Measurements from ENCODE around the gene DOCK4. TPM values are rescaled to one million over a fixed set of nuclear protein-coding genes. Genes with fewer than 3 reads are reported as not detected.

The DOCK4 gene
- polyA plus RNA-seq, 1 donor = 8.1 TPM

- no CpG with 5 or more reads among the region's 9 CpGs for WGBS (ENCODE audit: insufficient coverage, low lambda C conversion rate)
- Histone ChIP-seq H3K9me3 (ENCODE audit: control insufficient read depth, low read depth, low read length) (no peaks in the 10 kb centered on the region), H3K4me3 (ENCODE audit: low read length) (no peak overlapping the region), H3K36me3 (ENCODE audit: control insufficient read depth, insufficient read depth, low read length) (no peaks in the 10 kb centered on the region), H3K27ac (ENCODE audit: low read length) (no peak overlapping the region), H3K4me1 (ENCODE audit: control insufficient read depth, insufficient read depth, low read length) (no peaks in the 10 kb centered on the region), H3K27me3 (ENCODE audit: control insufficient read depth, insufficient read depth, low read length) (no peaks in the 10 kb centered on the region)
- no peak for DNase-seq
These were observed 32.8 kb upstream of the DOCK4 start for GRCh38 chr7:112238852-112239610.

DNA sequence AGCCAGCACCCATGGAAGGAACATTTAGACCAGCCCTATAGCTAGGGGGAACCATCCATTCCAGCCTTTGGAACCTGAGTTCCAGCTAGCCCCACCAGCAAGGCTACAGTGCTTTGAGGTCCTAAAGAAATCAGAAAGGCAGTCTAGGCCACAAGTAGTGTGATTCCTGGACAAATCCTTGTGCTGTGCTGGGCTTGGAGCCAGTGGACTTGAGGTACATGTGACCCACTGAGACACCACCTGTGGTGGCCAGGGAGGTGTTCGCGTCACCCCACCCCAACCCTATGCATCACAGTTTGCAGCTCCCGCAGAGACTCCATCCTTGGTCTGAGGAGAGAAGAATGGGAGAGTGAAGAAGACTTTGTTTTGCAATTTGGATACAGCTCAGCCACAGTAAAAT is 32.1 kb upstream of the DOCK4 start:
- H3K27me3 ChIP-seq (ENCODE audit: control insufficient read depth, insufficient read depth, low read length) = no peaks in the 10 kb centered on the region
- H3K27ac ChIP-seq (ENCODE audit: low read length) = no peak overlapping the region
- no CpG with 5 or more reads among the region's 3 CpGs for WGBS (ENCODE audit: insufficient coverage, low lambda C conversion rate)

DNA sequence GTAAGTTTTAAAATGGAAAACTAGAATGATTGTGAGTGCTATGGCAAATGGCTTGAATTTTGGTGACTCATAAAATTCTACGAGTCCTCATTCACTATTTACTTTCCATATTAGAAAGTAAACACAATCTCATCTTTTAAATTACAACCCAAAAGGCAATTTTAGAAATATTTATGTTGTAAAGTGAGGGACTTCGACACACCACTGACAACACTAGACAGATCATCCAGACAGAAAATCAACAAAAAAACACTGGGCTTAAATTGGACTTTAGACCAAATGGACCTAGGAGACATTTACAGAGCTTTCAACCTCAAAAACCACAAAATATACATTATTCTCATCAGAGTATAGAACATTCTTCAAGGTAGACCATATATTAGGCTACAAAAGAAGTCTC is 30.4 kb upstream of the DOCK4 start:
- no peak overlapping the region for H3K4me3 ChIP-seq (ENCODE audit: low read length)
- H3K36me3 ChIP-seq (ENCODE audit: control insufficient read depth, insufficient read depth, low read length) = no peaks in the 10 kb centered on the region
- H3K9me3 ChIP-seq (ENCODE audit: control insufficient read depth, low read depth, low read length) = no peaks in the 10 kb centered on the region
- H3K27me3 ChIP-seq (ENCODE audit: control insufficient read depth, insufficient read depth, low read length) = no peaks in the 10 kb centered on the region
- WGBS (ENCODE audit: insufficient coverage, low lambda C conversion rate) = 57% methylated on average over 1 of the region's 2 CpGs
- no peak for DNase-seq
- H3K4me1 ChIP-seq (ENCODE audit: control insufficient read depth, insufficient read depth, low read length) = no peaks in the 10 kb centered on the region
- no peak overlapping the region for H3K27ac ChIP-seq (ENCODE audit: low read length)

More for the DNA sequence above, 32.1 kb upstream of the DOCK4 start:
- Histone ChIP-seq H3K4me3 (ENCODE audit: low read length) (no peak overlapping the region), H3K9me3 (ENCODE audit: control insufficient read depth, low read depth, low read length) (no peaks in the 10 kb centered on the region), H3K4me1 (ENCODE audit: control insufficient read depth, insufficient read depth, low read length) (no peaks in the 10 kb centered on the region), H3K36me3 (ENCODE audit: control insufficient read depth, insufficient read depth, low read length) (no peaks in the 10 kb centered on the region)
- DNase-seq = no peak

DNA sequence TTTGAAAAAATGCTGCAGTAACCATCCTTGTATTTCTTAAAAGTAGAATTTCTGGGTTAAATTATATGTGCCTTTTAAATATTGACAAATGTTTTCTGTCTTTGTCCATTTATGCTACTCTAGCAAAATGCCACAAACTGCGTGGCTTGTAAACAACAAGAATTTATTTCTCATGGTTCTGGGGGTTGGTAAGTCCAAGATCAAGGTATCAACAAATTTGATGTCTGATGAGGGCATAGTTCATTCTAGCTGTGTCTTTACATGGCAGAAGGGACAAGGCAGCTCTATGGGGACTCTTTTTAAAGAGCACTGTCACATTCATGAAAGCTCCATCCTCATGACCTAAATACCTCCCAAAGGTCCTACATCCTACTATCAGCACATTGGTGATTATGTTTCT is 27.9 kb upstream of the DOCK4 start:
- DNase-seq = no peak
- 100% methylated on average over 1 of the region's 1 CpG for WGBS (ENCODE audit: insufficient coverage, low lambda C conversion rate)
- H3K4me1 ChIP-seq (ENCODE audit: control insufficient read depth, insufficient read depth, low read length) = no peaks in the 10 kb centered on the region

GRCh38 chr7:112233048-112233697 is 27.0 kb upstream of the DOCK4 start:
- no CpG with 5 or more reads among the region's 3 CpGs for WGBS (ENCODE audit: insufficient coverage, low lambda C conversion rate)
- no peak overlapping the region for H3K4me3 ChIP-seq (ENCODE audit: low read length)
- H3K4me1 ChIP-seq (ENCODE audit: control insufficient read depth, insufficient read depth, low read length) = no peaks in the 10 kb centered on the region
- no peaks in the 10 kb centered on the region for H3K36me3 ChIP-seq (ENCODE audit: control insufficient read depth, insufficient read depth, low read length)
- no peaks in the 10 kb centered on the region for H3K27me3 ChIP-seq (ENCODE audit: control insufficient read depth, insufficient read depth, low read length)
- H3K9me3 ChIP-seq (ENCODE audit: control insufficient read depth, low read depth, low read length) = no peaks in the 10 kb centered on the region
- no peak for DNase-seq
- H3K27ac ChIP-seq (ENCODE audit: low read length) = no peak overlapping the region

More for the DNA sequence above, 27.9 kb upstream of the DOCK4 start:
- H3K27me3 ChIP-seq (ENCODE audit: control insufficient read depth, insufficient read depth, low read length) = no peaks in the 10 kb centered on the region
- H3K27ac ChIP-seq (ENCODE audit: low read length) = no peak overlapping the region
- no peak overlapping the region for H3K4me3 ChIP-seq (ENCODE audit: low read length)
- no peaks in the 10 kb centered on the region for H3K36me3 ChIP-seq (ENCODE audit: control insufficient read depth, insufficient read depth, low read length)
- H3K9me3 ChIP-seq (ENCODE audit: control insufficient read depth, low read depth, low read length) = no peaks in the 10 kb centered on the region

- H3K4me1 ChIP-seq (ENCODE audit: control insufficient read depth, insufficient read depth, low read length) = no peaks in the 10 kb centered on the region
- H3K27me3 ChIP-seq (ENCODE audit: control insufficient read depth, insufficient read depth, low read length) = no peaks in the 10 kb centered on the region
- no peak for DNase-seq
- H3K4me3 ChIP-seq (ENCODE audit: low read length) = no peak overlapping the region
- H3K9me3 ChIP-seq (ENCODE audit: control insufficient read depth, low read depth, low read length) = no peaks in the 10 kb centered on the region
- WGBS (ENCODE audit: insufficient coverage, low lambda C conversion rate) = 100% methylated on average over 1 of the region's 4 CpGs
- H3K36me3 ChIP-seq (ENCODE audit: control insufficient read depth, insufficient read depth, low read length) = no peaks in the 10 kb centered on the region
- no peak overlapping the region for H3K27ac ChIP-seq (ENCODE audit: low read length)
These were observed 26.2 kb upstream of the DOCK4 start for GRCh38 chr7:112232212-112232978.

DNA sequence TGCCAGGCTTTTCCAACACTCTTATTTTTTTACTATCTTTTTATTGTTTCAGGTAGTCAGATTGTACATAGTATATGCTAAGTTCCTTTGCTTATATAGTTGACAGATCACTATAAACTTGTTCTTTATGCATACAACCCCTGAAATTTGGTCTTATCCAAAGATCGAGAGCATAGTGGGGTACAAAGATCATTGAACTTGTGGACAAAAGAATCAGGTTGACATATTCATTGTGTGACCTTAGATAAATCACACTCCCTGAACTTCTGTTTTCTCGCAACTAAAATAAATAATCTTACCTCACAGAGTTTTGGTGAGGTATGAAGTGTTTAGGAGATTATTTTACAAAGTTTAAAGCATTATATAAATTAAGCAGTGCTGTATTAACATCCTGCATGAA is 22.4 kb upstream of the DOCK4 start:
- H3K4me3 ChIP-seq (ENCODE audit: low read length) = no peak overlapping the region
- DNase-seq = no peak
- H3K27ac ChIP-seq (ENCODE audit: low read length) = no peak overlapping the region
- no peaks in the 10 kb centered on the region for H3K4me1 ChIP-seq (ENCODE audit: control insufficient read depth, insufficient read depth, low read length)
- no peaks in the 10 kb centered on the region for H3K27me3 ChIP-seq (ENCODE audit: control insufficient read depth, insufficient read depth, low read length)
- no peaks in the 10 kb centered on the region for H3K36me3 ChIP-seq (ENCODE audit: control insufficient read depth, insufficient read depth, low read length)
- WGBS (ENCODE audit: insufficient coverage, low lambda C conversion rate) = 100% methylated on average over 1 of the region's 2 CpGs
- H3K9me3 ChIP-seq (ENCODE audit: control insufficient read depth, low read depth, low read length) = no peaks in the 10 kb centered on the region

- Histone ChIP-seq H3K4me3 (ENCODE audit: low read length) (no peak overlapping the region), H3K27ac (ENCODE audit: low read length) (no peak overlapping the region), H3K4me1 (ENCODE audit: control insufficient read depth, insufficient read depth, low read length) (no peaks in the 10 kb centered on the region), H3K36me3 (ENCODE audit: control insufficient read depth, insufficient read depth, low read length) (peaks cover 3% of the 10 kb centered on the region), H3K9me3 (ENCODE audit: control insufficient read depth, low read depth, low read length) (no peaks in the 10 kb centered on the region), H3K27me3 (ENCODE audit: control insufficient read depth, insufficient read depth, low read length) (no peaks in the 10 kb centered on the region)
- no peak for DNase-seq
- 97% methylated on average over 4 of the region's 4 CpGs for WGBS (ENCODE audit: insufficient coverage, low lambda C conversion rate)
These were observed 20.6 kb upstream of the DOCK4 start for GRCh38 chr7:112226701-112227276.

DNA sequence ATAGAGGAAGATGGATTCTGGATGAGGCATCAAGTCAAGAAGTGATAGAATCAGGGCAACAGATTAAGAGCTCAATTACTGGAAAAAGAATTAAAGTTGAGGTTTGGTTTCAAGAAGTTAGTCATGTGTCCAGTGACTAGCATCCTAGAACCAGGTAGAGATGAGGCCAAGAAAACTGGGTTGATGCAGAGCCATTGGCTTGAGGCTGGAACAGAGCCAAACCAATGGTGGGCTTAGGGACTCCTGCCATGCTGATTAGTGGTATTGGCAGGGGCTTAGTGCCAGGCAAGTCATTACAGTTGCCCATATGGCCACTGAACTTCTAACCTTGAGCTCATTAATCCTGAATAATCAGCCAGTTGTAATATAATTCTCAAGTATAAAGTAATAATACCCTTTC is 18.8 kb upstream of the DOCK4 start:
- Histone ChIP-seq H3K27me3 (ENCODE audit: control insufficient read depth, insufficient read depth, low read length) (no peaks in the 10 kb centered on the region), H3K4me3 (ENCODE audit: low read length) (no peak overlapping the region), H3K36me3 (ENCODE audit: control insufficient read depth, insufficient read depth, low read length) (peaks cover 3% of the 10 kb centered on the region), H3K4me1 (ENCODE audit: control insufficient read depth, insufficient read depth, low read length) (no peaks in the 10 kb centered on the region), H3K9me3 (ENCODE audit: control insufficient read depth, low read depth, low read length) (no peaks in the 10 kb centered on the region), H3K27ac (ENCODE audit: low read length) (no peak overlapping the region)
- DNase-seq = no peak

GRCh38 chr7:112224186-112224585 is 18.0 kb upstream of the DOCK4 start:
- no peak for DNase-seq
- Histone ChIP-seq H3K36me3 (ENCODE audit: control insufficient read depth, insufficient read depth, low read length) (peaks cover 3% of the 10 kb centered on the region), H3K27ac (ENCODE audit: low read length) (no peak overlapping the region), H3K27me3 (ENCODE audit: control insufficient read depth, insufficient read depth, low read length) (no peaks in the 10 kb centered on the region), H3K4me3 (ENCODE audit: low read length) (no peak overlapping the region), H3K9me3 (ENCODE audit: control insufficient read depth, low read depth, low read length) (no peaks in the 10 kb centered on the region), H3K4me1 (ENCODE audit: control insufficient read depth, insufficient read depth, low read length) (no peaks in the 10 kb centered on the region)
- no CpG with 5 or more reads among the region's 2 CpGs for WGBS (ENCODE audit: insufficient coverage, low lambda C conversion rate)
